Measurements from ENCODE around the gene KTN1.

The KTN1 gene

DNA sequence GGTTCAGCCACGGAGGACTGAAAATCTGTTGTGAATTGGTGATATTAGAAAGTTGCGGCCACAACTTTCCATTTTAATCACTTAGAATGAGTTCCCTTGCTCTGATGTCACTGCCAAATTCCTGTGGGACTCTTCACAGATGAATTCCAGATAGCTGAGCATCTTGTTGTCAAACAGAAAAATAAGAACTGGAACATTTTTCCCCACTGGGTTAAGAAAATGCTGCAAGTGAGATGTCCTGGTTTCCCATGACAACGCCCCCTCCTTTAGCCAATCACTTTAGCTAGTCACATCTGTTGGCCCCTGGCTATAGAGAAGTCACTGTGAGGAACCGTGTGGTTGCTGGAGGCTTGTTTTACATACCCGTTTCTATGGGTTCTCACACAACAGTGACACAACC, 135.9 kb downstream of the KTN1 start:
- TF ChIP-seq CTCF (IDR thresholded peaks at IDR 0.05; ENCODE audit: borderline replicate concordance, control extremely low read depth, extremely low read depth, insufficient read depth, missing control alignments) = no peak
- in situ Hi-C loops (cut with MboI; ENCODE audit: low sequenced_read_pairs, unreplicated experiment) = loop anchor here (25.0 kb wide), 1 partner anchor 279 kb away; the partner anchor contains the start of gene TBPL2
- peak; percentile 25 for DNase-seq (ENCODE audit: low spot score)

DNA sequence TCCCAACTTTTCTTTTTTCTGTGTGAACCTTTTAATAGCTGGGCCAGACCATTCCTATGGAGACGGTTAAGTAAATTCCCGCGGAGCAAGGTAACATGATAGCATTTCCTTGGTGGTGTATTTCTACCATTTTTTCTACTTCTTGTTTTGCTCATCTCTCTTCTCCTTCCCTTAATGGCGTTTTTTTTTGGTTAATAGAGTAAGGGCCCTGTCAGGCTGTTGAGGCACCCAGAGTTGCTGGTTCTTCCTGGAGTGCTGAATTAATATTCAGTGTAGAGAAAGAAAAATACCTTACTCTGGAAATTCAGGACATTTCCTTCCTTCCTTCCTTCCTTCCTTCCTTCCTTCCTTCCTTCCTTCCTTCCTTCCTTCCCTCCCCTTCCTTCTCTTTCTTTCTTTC, 137.6 kb downstream of the KTN1 start:
- DNase-seq (ENCODE audit: low spot score) = no peak
- in situ Hi-C loops (cut with MboI; ENCODE audit: low sequenced_read_pairs, unreplicated experiment) = loop anchor here (25.0 kb wide), 1 partner anchor 280 kb away; the partner anchor contains the start of gene TBPL2
- TF ChIP-seq CTCF (IDR thresholded peaks at IDR 0.05; ENCODE audit: borderline replicate concordance, control extremely low read depth, extremely low read depth, insufficient read depth, missing control alignments) = no peak

DNA sequence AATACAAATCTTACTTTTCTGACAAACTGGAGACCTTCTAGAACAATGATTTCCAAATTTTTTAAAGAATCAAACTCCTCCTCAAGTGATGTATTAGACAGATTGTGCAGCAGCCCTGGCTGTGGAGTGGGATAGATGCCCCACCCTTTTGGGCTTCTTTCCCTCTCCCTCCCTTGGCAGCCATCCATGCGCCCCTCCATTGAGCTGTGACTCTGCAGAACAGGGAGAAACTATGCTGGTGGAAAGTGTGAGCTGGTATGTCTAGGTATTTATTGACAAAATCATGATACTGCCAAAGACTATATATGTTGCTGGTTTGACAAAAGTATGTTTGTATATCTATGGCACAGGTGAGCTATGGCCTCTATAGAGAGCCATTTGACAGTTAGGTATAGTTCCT, 138.5 kb downstream of the KTN1 start:
- no peak for DNase-seq (ENCODE audit: low spot score)
- no peak for TF ChIP-seq CTCF (IDR thresholded peaks at IDR 0.05; ENCODE audit: borderline replicate concordance, control extremely low read depth, extremely low read depth, insufficient read depth, missing control alignments)
- in situ Hi-C loops (cut with MboI; ENCODE audit: low sequenced_read_pairs, unreplicated experiment) = loop anchor here (25.0 kb wide), 1 partner anchor 281 kb away; the partner anchor contains the start of gene TBPL2

- TF ChIP-seq CTCF (IDR thresholded peaks at IDR 0.05; ENCODE audit: borderline replicate concordance, control extremely low read depth, extremely low read depth, insufficient read depth, missing control alignments) = no peak
Observed at GRCh38 chr14:55720796-55721195, 140.8 kb downstream of the KTN1 start.

DNA sequence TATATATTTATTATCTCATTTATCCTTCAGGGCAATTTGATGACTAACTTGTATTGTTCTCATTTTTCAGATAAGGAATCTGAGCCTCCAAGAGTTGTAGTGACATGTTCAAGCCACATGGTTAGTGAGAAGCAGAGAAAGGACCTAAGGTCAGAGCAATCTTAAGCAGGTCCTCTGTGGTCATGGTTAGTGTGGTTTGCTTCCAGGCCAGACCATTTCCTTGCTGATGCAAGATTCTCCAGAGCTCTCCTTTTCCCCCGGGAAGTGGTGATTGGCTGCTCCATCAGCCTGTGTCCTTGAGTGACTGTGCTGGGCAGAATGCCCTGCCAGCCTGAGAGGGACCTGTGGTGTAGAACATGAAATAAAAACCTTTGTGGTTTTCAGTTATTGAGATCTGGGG, 141.3 kb downstream of the KTN1 start:
- in situ Hi-C loops (cut with MboI; ENCODE audit: low sequenced_read_pairs, unreplicated experiment) = loop anchor here (25.0 kb wide), 1 partner anchor 284 kb away; the partner anchor contains the start of gene TBPL2
- DNase-seq (ENCODE audit: low spot score) = no peak
- TF ChIP-seq CTCF (IDR thresholded peaks at IDR 0.05; ENCODE audit: borderline replicate concordance, control extremely low read depth, extremely low read depth, insufficient read depth, missing control alignments) = no peak

More at GRCh38 chr14:55720796-55721195, 140.8 kb downstream of the KTN1 start:
- DNase-seq (ENCODE audit: low spot score) = no peak
- in situ Hi-C loops (cut with MboI; ENCODE audit: low sequenced_read_pairs, unreplicated experiment) = loop anchor here (25.0 kb wide), 1 partner anchor 283 kb away; the partner anchor contains the start of gene TBPL2

DNA sequence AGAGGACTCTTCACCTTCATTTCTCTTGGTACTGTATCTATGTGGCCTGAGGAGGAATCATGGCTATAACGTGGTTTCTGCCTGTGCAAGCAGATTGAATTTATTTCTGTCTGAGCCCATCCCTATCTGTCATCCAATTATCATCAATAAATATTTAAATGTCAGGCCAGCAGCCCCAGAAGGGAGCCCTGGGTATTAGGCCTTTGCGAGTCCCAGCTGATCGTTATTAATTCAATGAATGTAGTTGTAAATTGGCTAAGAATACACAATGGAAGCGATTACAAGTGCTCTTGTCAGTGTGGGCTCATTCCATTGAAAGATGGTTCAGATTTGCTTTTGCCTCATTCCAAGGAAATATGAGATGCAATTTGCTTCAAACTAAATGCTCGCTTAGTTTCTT, 142.0 kb downstream of the KTN1 start:
- in situ Hi-C loops (cut with MboI; ENCODE audit: low sequenced_read_pairs, unreplicated experiment) = loop anchor here (25.0 kb wide), 1 partner anchor 285 kb away; the partner anchor contains the start of gene TBPL2
- TF ChIP-seq CTCF (IDR thresholded peaks at IDR 0.05; ENCODE audit: borderline replicate concordance, control extremely low read depth, extremely low read depth, insufficient read depth, missing control alignments) = no peak
- no peak for DNase-seq (ENCODE audit: low spot score)
